ENCODE measurements around the gene PALLD.

- TF ChIP-seq CTCF (tag by site-specific recombination; IDR thresholded peaks at IDR 0.05) = no peak
- TF ChIP-seq ZNF654 (tag by site-specific recombination; IDR thresholded peaks at IDR 0.05; ENCODE audit: low read depth) = no peak
- no peak for TF ChIP-seq ZNF223 (tag by site-specific recombination; IDR thresholded peaks at IDR 0.05)
- no peak for TF ChIP-seq WT1 (tag by site-specific recombination; IDR thresholded peaks at IDR 0.05)
- no peak for TF ChIP-seq ZBTB11 (tag by site-specific recombination; conservative IDR thresholded peaks at IDR 0.05; ENCODE audit: low read depth)
- TF ChIP-seq KLF1 (tag by site-specific recombination; IDR thresholded peaks at IDR 0.05) = no peak
- TF ChIP-seq ZNF350 (tag by site-specific recombination; IDR thresholded peaks at IDR 0.05) = no peak
- no peak for TF ChIP-seq ZNF785 (tag by site-specific recombination; IDR thresholded peaks at IDR 0.05)
- TF ChIP-seq ZNF510 (tag by site-specific recombination; IDR thresholded peaks at IDR 0.05; ENCODE audit: insufficient replicate concordance) = no peak
- TF ChIP-seq HOXA7 (CRISPR knock-in tag; IDR thresholded peaks at IDR 0.05; ENCODE audit: borderline replicate concordance) = no peak
- no peak for TF ChIP-seq ZNF398 (tag by site-specific recombination; IDR thresholded peaks at IDR 0.05)
- no peak for TF ChIP-seq ZNF391 (tag by site-specific recombination; IDR thresholded peaks at IDR 0.05; ENCODE audit: borderline replicate concordance, low read depth)
- TF ChIP-seq ZNF670 (tag by site-specific recombination; IDR thresholded peaks at IDR 0.05; ENCODE audit: low read depth) = no peak
Observed at GRCh38 chr4:168636506-168637196, 139.8 kb downstream of the PALLD start.

Measured in HEK293 (cell line).